IMR-90 (cell line): ENCODE data around the gene MRTFB. TPM values are rescaled to one million over a fixed set of nuclear protein-coding genes. Genes with fewer than 3 reads are reported as not detected.

Source experiments
- ATAC-seq: fragments of 200-7000 bp; cut with Tn5 transposase; 2 replicates; pipeline ENCODE4 v1.9.1; 2020; ENCODE audit warnings: low read depth, mild to moderate bottlenecking, moderate library complexity
- BruUV-seq: library from RNA; stranded (reverse); fragments of 400-500 nt; replicated peaks from 2 replicates; lab custom pipeline; 2021; lab: Mats Ljungman, UMichigan
- CTCF ChIA-PET: fragments of 300-600 bp; formaldehyde crosslinking; extraction: SDS; loops from one replicate; lab custom pipeline; 2021; ENCODE audit warnings: antibody characterized with exemption; lab: Yijun Ruan, JAX
- POLR2A ChIA-PET: fragments of 300-600 bp; sonication (Branson Sonifier 250); formaldehyde crosslinking; loops from one replicate; lab custom pipeline; 2022; ENCODE audit warnings: antibody characterized with exemption; ENCODE audit not compliant: unreplicated experiment; lab: Charles Lee
- DNase-seq: peaks from one replicate; pipeline ENCODE4 v3.0.0; 2013
- H2AFZ ChIP-seq: replicated peaks from 2 replicates; pipeline ENCODE3; 2013; ENCODE audit warnings: low read length, mild to moderate bottlenecking; ENCODE audit not compliant: poor library complexity
- H2AK5ac ChIP-seq: 2 replicates; pipeline ENCODE4 v1.6.1; 2013; ENCODE audit warnings: low read depth, low read length, inconsistent platforms
- H2AK9ac ChIP-seq: replicated peaks from 2 replicates; pipeline ENCODE3; 2013; ENCODE audit warnings: mild to moderate bottlenecking, low read depth, low read length, moderate library complexity; ENCODE audit not compliant: poor library complexity
- H2BK120ac ChIP-seq: 2 replicates; pipeline ENCODE4 v1.6.1; 2013; ENCODE audit warnings: low read depth, low read length, inconsistent platforms
- H2BK15ac ChIP-seq: 3 replicates; pipeline ENCODE4 v1.6.1; 2013; ENCODE audit warnings: low read depth, low read length, inconsistent platforms
- H2BK20ac ChIP-seq: 2 replicates; pipeline ENCODE4 v1.6.1; 2013; ENCODE audit warnings: low read depth, mild to moderate bottlenecking, inconsistent platforms, low read length, moderate library complexity
- H2BK5ac ChIP-seq: 2 replicates; pipeline ENCODE4 v1.6.1; 2013; ENCODE audit warnings: mild to moderate bottlenecking, low read depth, low read length, inconsistent platforms; ENCODE audit not compliant: poor library complexity, severe bottlenecking
- H3K14ac ChIP-seq: replicated peaks from 2 replicates; pipeline ENCODE4 v1.6.1; 2013; ENCODE audit warnings: low read depth, low read length, inconsistent platforms
- H3K18ac ChIP-seq: 2 replicates; pipeline ENCODE4 v1.6.1; 2013; ENCODE audit warnings: low read depth, low read length, control low read depth
- H3K23ac ChIP-seq: 2 replicates; pipeline ENCODE4 v1.6.1; 2013; ENCODE audit warnings: low read depth, low read length, inconsistent platforms
- H3K27ac ChIP-seq: 2 replicates; pipeline ENCODE4 v1.5.1; 2013; ENCODE audit warnings: mild to moderate bottlenecking, control low read depth, low read length; ENCODE audit not compliant: insufficient read depth
- H3K27me3 ChIP-seq: 2 replicates; pipeline ENCODE4 v1.6.1; 2013; ENCODE audit warnings: low read length; ENCODE audit not compliant: control insufficient read depth, insufficient read depth
- H3K36me3 ChIP-seq: 2 replicates; pipeline ENCODE4 v1.6.1; 2013; ENCODE audit warnings: low read length, mixed read lengths; ENCODE audit not compliant: control insufficient read depth, insufficient read depth
- H3K4ac ChIP-seq: 2 replicates; pipeline ENCODE4 v1.6.1; 2013; ENCODE audit warnings: low read depth, low read length, inconsistent platforms
- H3K4me1 ChIP-seq: 2 replicates; pipeline ENCODE4 v1.6.1; 2013; ENCODE audit warnings: low read length, mixed read lengths; ENCODE audit not compliant: control insufficient read depth, insufficient read depth
- H3K4me2 ChIP-seq: 2 replicates; pipeline ENCODE4 v1.6.1; 2013; ENCODE audit warnings: low read depth, mild to moderate bottlenecking, control low read depth, low read length, moderate library complexity
- H3K4me3 ChIP-seq: 2 replicates; pipeline ENCODE4 v1.5.1; 2013; ENCODE audit warnings: low read depth, mild to moderate bottlenecking, control low read depth, low read length, moderate library complexity; ENCODE audit not compliant: insufficient read depth
- H3K56ac ChIP-seq: 2 replicates; pipeline ENCODE4 v1.6.1; 2013; ENCODE audit warnings: low read length, inconsistent platforms; ENCODE audit not compliant: insufficient read depth; ENCODE audit errors: extremely low read depth
- H3K79me1 ChIP-seq, 2 experiments: 2 replicates each; pipeline ENCODE4 v1.6.1; 2013; ENCODE audit warnings: low read length in 2 of 2, inconsistent platforms in 1 of 2, low read depth in 1 of 2
- H3K9ac ChIP-seq: 2 replicates; pipeline ENCODE4 v1.6.1; 2013; ENCODE audit warnings: low read depth, low read length, control low read depth
- H3K9me1 ChIP-seq: 2 replicates; pipeline ENCODE4 v1.6.1; 2013; ENCODE audit warnings: low read length, inconsistent platforms; ENCODE audit not compliant: insufficient read depth
- H3K9me3 ChIP-seq: 2 replicates; pipeline ENCODE4 v1.6.1; 2013; ENCODE audit warnings: low read length; ENCODE audit not compliant: control insufficient read depth, insufficient read depth
- H4K20me1 ChIP-seq: 2 replicates; pipeline ENCODE4 v1.6.1; 2013; ENCODE audit warnings: low read length, inconsistent platforms; ENCODE audit not compliant: insufficient read depth
- H4K5ac ChIP-seq: 2 replicates; pipeline ENCODE4 v1.6.1; 2013; ENCODE audit warnings: mild to moderate bottlenecking, low read depth, low read length, control low read depth
- H4K8ac ChIP-seq, 2 experiments: 2 replicates each; pipeline ENCODE4 v1.6.1; 2013; ENCODE audit warnings: low read depth in 2 of 2, low read length in 2 of 2, control low read depth in 1 of 2, inconsistent platforms in 1 of 2
- H4K91ac ChIP-seq: 2 replicates; pipeline ENCODE4 v1.6.1; 2013; ENCODE audit warnings: low read depth, low read length, inconsistent platforms; ENCODE audit not compliant: insufficient read depth
- BHLHE40 ChIP-seq: fragments of 150-350 bp; IDR thresholded peaks from 2 replicates; pipeline ENCODE4 v1.6.1; 2016; ENCODE audit warnings: mild to moderate bottlenecking, low read depth, low read length
- CEBPB ChIP-seq: IDR thresholded peaks from 2 replicates; pipeline ENCODE4 v1.6.1; 2012; ENCODE audit warnings: low read depth, low read length, improper control_type of control experiment
- MAFK ChIP-seq: IDR thresholded peaks from 2 replicates; pipeline ENCODE4 v1.6.1; 2012; ENCODE audit warnings: low read depth, low read length, improper control_type of control experiment
- POLR2A ChIP-seq: IDR thresholded peaks from 2 replicates; pipeline ENCODE4 v1.6.1; 2012; ENCODE audit warnings: mild to moderate bottlenecking, low read depth, low read length
- RAD21 ChIP-seq: IDR thresholded peaks from 2 replicates; pipeline ENCODE4 v1.6.1; 2012; ENCODE audit warnings: low read length, improper control_type of control experiment
- RCOR1 ChIP-seq: IDR thresholded peaks from 2 replicates; pipeline ENCODE4 v1.6.1; 2012; ENCODE audit warnings: mild to moderate bottlenecking, low read length, improper control_type of control experiment; ENCODE audit not compliant: insufficient replicate concordance
- WGBS, 2 experiments: methylation state at CpG; one replicate each; pipeline versions ENCODE4 v1.1.5 to v1.1.7; 2013; ENCODE audit warnings: missing lambda C conversion rate in 2 of 2; ENCODE audit not compliant: insufficient read length in 1 of 2; ENCODE audit errors: extremely low coverage in 2 of 2; 5-methylcytosine and 5-hydroxymethylcytosine counted together
- dilution Hi-C: fragments of 300-500 bp; cut with HindIII; formaldehyde crosslinking; loops from one replicate; pipeline ENCODE4 v1.14.3; 2018; ENCODE audit warnings: low sequenced_read_pairs; ENCODE audit not compliant: unreplicated experiment
- in situ Hi-C: fragments of 300-500 bp; cut with MboI; formaldehyde crosslinking; loops from 3 replicates; pipeline ENCODE4 v1.14.3; 2019; ENCODE audit warnings: low sequenced_read_pairs, inconsistent platforms, mixed read lengths
- intact Hi-C: fragments of 100-400 bp; cut with micrococcal nuclease; formaldehyde crosslinking; loops from 2 replicates; pipeline ENCODE4 v1.10.0; 2022
- polyA plus RNA-seq, 3 experiments: library from polyadenylated mRNA; depleted of rRNA; stranded (reverse); fragments of >200 nt; gene quantifications; 2 replicates each; pipeline ENCODE4 v1.2.3, GENCODE V29; 2012; ENCODE audit warnings: low replicate concordance in 1 of 3
- total RNA-seq: library from RNA; depleted of rRNA; stranded (reverse); fragments of >200 nt; gene quantifications from 2 replicates; pipeline ENCODE4 v1.2.3, GENCODE V29; 2012
- TF ChIP-seq, protein P1 (sequence below): fragments of 150-350 bp; IDR thresholded peaks from 2 replicates; pipeline ENCODE4 v1.6.1; 2016; ENCODE audit warnings: low read depth, mild to moderate bottlenecking, low read length, moderate library complexity, borderline replicate concordance

The MRTFB gene
- total and polyA plus RNA-seq, 2 of the 4 experiments (the other 2 are of a cell fraction), result 4.4 to 5.4 TPM

DNA sequence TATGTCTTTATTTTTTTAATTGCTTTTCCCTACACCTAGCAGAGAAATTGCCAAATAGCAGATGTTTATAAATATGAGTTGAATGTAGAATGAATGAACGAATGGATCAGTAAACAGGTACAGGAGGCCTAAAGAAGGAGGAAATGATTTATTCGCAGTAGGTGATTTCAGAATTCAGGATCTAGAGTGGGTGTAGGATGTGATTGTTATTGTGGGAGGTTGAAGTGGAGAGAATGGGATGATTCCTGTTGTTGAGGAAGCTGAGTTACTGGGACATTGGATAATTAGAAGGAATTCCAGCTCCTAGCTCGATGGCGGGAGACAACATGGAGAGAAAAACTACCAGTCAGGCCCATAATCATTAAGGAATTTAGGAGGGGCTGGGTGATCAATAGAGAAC is 42.2 kb downstream of the MRTFB start:
- Histone ChIP-seq H3K4me2 (no peak overlapping the region), H4K8ac (no peak overlapping the region), H3K4me1 (peaks cover 6% of the 10 kb centered on the region), H2AK5ac (no peak overlapping the region), H3K36me3 (no peaks in the 10 kb centered on the region), H4K20me1 (no peaks in the 10 kb centered on the region), H2AFZ (no peak overlapping the region), H2BK15ac (no peak overlapping the region), H3K9ac (no peak overlapping the region), H2AK9ac (no peak overlapping the region), H4K5ac (no peak overlapping the region), H3K27ac (no peak overlapping the region), H4K91ac (no peak overlapping the region), H3K9me3 (no peaks in the 10 kb centered on the region), H3K56ac (no peak overlapping the region), H3K14ac (no peak overlapping the region), H3K4ac (no peak overlapping the region), H3K23ac (no peak overlapping the region), H3K79me1 (peaks cover 19 to 28% of the 10 kb centered on the region in 2 experiments; a peak in 3 of 4 replicates), H2BK5ac (no peak overlapping the region), H3K27me3 (no peaks in the 10 kb centered on the region), H2BK20ac (no peak overlapping the region), H2BK120ac (no peak overlapping the region), H3K18ac (no peak overlapping the region), H3K9me1 (peaks cover 4% of the 10 kb centered on the region; the same call in 1 of the 2 replicates), H3K4me3 (no peak overlapping the region)
- ATAC-seq, result no peak
- BruUV-seq, result no TSS peak
- ChIA-PET CTCF (no interaction called here), POLR2A (no interaction called here)
- DNase-seq, result no peak
- WGBS, 2 experiments, result no CpG with 5 or more reads among the region's 4 CpGs
- in situ Hi-C loops (no loop called here), dilution Hi-C loops (no loop called here), intact Hi-C loops (no loop called here)
- TF ChIP-seq BHLHE40 (no peak), MAFK (no peak), CEBPB (no peak), RCOR1 (no peak), RAD21 (no peak), POLR2A (no peak)
- TF ChIP-seq, protein P1, sequence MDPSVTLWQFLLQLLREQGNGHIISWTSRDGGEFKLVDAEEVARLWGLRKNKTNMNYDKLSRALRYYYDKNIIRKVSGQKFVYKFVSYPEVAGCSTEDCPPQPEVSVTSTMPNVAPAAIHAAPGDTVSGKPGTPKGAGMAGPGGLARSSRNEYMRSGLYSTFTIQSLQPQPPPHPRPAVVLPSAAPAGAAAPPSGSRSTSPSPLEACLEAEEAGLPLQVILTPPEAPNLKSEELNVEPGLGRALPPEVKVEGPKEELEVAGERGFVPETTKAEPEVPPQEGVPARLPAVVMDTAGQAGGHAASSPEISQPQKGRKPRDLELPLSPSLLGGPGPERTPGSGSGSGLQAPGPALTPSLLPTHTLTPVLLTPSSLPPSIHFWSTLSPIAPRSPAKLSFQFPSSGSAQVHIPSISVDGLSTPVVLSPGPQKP, result no peak
